GM20431 (cell line): ENCODE data around the gene FCHSD1.
"Not testable (repeated sequence)": the region's sequence is repeated elsewhere in the genome, so short reads cannot be mapped to it uniquely, and the experiment has no call there.

Experiments
- in situ Hi-C: fragments of 300-500 bp; cut with MseI, MboI; formaldehyde crosslinking; loops from one replicate; pipeline ENCODE4 v1.15.0; 2020; ENCODE audit warnings: low sequenced_read_pairs; ENCODE audit not compliant: unreplicated experiment

FCHSD1 gene

GRCh38 chr5:141628175-141628788 is 22.9 kb downstream of the FCHSD1 start:
- in situ Hi-C loops: no loop called here

DNA sequence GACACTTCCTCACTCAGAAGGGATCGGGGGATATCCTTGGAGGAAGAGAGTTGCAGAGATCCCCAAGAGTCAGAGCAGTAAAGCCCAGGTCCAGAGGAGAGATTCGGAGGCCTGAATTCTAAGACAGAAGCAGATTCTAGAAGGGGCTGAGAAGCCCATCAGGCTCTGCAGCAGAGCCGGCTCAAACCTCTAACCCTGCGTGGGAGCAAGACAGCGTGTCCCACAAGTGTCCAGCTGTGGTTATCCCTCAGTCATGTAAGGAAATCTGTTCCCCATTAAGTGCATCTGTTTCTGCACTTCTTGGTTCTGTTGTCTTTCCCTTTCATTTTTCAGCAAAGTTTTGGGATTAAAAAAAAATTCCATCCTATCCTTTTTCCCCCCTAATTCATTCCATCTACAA is 27.6 kb downstream of the FCHSD1 start:
- in situ Hi-C loops: no loop called here

DNA sequence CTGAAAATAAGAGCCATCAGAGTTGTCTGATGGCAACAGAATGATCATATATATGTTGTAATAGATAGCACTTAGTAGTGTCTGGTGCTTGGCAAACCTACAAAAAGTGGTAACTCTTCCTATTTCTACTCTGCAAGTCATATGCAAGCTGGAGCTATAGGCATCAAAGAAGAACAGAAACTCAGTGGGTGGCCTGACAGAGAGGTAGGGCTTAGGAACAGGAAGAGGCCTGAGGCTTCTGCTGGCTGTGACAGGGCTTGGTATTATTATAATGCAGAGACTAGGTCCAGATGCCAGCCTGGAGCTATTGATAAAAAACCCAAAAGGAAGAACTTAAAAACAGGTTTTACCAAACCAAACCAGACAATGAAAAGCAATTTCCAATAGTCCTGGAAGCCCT is 28.0 kb downstream of the FCHSD1 start:
- in situ Hi-C loops: no loop called here

DNA sequence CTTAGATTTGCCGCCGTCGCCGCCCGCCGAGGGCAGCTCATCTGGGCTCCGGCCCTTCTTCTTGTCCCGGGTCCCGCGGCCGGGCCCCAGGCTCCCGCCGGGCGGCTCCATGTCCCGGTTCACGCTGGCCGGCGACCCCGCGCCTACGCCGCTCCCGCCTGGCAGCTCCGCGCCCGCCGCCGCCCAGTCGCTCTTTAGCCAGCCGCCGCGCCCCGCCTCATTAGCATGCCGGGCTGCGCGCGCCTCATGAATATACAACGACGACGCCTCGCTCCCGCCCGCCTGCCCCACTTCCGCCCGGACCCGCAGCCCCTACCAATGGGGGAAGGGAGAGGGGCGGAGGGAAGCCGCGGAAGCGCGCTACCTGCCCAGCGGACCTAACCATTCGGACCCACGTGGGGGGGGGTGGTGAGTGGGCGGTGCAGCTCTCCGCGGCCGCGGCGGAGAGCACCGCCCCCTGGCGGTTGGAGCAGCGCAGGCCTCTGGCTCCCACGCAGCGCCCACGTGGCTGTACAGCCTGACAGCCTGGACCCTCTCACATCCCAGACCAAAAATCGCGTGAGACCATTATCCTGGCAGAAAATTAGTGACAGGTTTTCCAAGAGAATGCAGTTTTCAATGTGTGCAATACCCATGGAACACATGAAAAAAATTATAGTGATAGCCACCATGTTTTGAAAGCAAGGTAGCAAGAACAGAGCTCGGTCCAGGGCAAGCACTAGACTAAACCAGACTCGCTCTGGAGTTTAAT is 32.2 kb downstream of the FCHSD1 start, which contains the start of gene DIAPH1:
DIAPH1 (minus strand) TSS at position 197 of the 751 bp plus-strand sequence; CDS start at position 111, 86 bp downstream.
- in situ Hi-C loops: no loop called here

DNA sequence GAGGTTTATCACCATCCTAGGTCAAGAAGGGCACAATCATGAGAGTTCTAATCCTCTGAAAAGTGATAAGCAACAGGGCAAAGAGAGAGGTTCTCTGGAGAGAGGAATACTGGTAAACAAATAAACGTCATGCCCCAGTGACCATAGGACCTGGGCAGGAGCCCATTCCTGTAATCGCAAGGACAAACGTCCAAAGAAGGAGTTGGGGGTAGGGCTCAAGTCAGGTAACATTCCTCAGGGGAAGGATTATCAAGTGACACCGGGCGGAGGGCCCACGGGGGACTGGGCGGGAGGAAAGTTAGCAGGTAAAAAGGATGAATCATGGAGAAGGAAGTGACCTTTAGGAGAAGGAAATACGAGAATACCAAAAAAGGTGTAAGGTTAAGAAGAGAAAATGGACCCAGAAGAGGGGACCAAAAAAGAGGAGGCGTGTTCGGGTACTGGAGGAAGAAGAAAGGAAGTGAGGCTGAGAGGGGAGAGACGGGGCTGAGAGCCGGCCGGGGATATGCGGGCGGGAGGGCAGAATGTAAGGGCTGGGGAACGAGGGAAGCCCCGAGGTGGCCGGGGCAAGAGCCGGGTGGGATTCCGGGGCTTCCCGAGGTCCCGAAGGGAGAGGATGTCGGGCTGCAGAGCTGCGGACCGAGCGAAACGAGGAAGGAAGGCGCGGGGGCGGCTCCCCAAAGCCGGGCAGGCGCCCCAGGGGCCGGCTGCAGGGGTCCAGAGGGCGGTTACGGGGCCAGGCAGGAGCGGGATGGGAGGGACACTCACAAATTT is 33.0 kb downstream of the FCHSD1 start:
- in situ Hi-C loops: no loop called here

DNA sequence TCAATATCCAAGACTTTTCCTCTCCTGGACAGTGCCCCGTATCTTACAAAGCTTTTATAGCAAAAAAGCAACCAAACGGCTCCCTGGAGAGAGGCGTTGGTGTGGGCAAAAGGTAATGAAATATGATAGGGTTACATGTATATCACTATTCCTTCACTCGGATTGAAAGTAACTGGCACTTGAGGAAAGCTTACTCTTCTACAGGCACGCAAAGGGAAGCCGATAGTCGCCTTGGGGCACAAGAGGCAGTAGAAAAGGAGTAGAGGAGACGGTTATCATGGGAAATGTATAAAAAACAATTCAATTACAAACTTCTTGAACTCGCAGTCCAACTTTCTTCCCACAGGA is 33.6 kb downstream of the FCHSD1 start:
- in situ Hi-C loops: no loop called here

GRCh38 chr5:141617128-141617527 is 34.1 kb downstream of the FCHSD1 start:
- in situ Hi-C loops: no loop called here

GRCh38 chr5:141615991-141616720 is 35.1 kb downstream of the FCHSD1 start:
- in situ Hi-C loops: no loop called here

DNA sequence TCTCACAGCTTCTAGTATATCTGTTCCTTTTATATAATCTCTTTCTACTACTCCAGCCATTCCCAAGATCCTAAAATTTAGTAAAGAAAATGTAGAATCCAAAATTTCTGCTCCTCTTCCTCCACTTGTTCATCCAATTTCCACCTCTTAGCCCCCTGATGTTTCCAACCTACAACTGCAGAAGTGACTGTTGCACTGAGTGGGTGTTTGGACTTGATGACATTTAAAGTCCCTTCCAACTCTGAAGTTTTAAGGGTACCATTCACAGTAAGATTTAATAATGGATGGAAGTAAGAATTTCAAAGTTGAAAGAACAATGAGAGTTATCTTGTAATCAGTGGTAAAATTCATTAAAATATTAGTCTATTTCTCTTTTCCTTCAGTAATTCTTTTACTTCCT is 37.9 kb downstream of the FCHSD1 start:
- in situ Hi-C loops: no loop called here

DNA sequence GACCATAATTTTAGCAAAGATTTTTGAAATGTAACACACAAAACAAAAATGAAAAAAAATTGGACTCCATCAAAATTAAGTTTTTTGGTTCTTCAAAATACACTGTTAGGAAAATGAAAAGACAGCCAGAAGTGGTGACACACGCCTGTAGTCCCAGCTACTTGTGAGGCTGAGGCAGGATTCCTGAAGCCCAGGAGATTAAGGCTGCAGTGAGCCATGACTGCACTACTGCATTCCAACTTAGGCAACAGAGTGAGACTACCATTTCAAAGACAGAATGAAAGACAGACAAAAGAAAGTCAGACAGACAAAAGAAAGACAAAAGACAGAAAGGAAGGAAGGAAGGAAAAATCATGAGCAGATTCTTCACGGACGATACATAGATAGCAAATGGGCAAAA is 39.9 kb downstream of the FCHSD1 start:
- in situ Hi-C loops: no loop called here

GRCh38 chr5:141609921-141610320 is 41.3 kb downstream of the FCHSD1 start:
- in situ Hi-C loops: not testable (repeated sequence)

GRCh38 chr5:141609044-141609443 is 42.2 kb downstream of the FCHSD1 start:
- in situ Hi-C loops: no loop called here

DNA sequence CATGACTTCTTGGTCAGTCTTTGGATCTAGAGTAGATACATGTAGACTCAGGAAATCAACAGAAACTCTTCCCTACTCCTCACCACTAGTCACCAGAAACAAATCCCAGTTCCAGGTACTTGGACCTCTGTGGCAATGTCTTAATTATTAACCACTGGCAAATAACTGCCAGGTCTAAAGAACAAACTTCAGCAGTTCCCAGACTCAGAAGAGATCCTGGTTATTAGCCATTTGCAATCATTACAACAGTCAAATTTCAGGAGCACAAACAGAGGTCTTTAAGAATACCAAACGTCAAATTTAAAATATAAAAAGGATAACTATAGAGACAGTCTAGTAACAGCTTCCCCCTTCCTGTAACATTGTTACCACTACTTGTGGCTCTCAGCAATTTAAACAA is 42.7 kb downstream of the FCHSD1 start:
- in situ Hi-C loops: no loop called here

GRCh38 chr5:141608046-141608445 is 43.2 kb downstream of the FCHSD1 start:
- in situ Hi-C loops: no loop called here

DNA sequence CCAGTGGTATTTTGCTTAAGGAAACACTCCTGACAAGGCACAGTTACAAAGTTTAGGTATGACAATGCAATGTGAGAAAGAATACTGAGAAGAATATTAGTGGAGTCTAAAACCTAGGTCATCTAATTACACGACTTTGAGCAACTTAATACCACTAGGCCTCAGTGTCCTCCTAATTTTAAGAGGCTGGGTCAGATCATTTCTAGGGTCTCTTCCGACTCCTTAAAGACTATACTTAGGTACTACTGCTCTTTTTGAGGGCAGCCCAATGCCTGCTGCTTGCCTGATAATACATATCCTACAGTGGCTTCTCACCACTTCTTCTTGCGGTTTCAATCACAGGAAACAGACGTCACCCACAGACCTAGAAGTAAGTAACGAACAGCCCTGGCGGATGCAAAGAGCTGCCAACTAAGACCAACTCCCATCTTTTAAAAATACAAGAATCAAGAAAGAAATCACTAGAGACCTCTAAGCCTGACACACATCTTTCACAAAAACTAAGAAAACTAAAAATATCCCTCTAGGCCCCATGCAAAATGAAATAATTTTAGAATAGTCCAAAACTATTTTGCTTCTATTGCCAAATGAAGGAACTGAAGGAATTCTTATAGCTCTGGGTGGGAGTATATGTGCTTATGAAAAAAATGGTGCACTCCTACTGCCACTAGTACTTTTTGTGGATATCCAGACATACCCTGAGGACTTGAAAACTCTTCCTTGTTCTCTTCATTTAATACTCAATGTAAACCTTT is 45.5 kb downstream of the FCHSD1 start:
- in situ Hi-C loops: no loop called here

DNA sequence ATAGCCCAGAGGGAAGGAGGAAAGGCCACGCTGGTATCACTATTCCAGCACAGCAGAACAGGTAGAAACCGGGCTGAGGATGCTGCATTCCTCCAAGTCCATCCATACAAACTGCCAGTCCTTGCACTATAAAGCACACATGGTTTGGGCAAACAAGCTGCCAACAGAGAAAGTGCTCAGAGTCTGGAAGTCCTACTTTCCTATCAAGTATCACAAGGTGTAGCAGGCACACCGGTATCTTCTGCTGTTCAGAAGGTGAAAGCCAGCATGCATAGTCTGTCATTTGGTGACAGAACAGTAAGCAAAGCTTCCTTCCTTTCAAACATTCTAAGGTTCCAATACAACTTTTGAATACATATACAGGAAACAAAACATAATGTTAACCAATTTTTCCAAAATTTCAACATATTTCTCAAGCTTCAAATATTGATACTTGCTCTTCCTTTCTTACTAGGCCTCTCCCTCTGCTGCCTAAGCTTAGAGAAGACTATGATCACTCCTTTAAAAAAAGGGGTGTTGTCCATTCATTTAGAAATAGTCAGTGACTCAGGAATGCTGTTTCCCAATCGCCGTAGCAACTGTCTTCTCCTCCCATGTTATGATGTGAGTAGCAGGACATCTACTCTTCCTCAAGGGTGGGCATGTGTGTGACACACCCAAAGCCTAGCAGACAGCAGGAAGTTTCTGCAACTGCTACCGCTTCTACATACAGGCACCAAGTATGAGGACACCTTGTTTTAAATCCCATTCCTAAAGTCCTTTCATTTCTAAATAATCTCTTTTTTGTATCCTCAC is 47.1 kb downstream of the FCHSD1 start:
- in situ Hi-C loops: no loop called here

DNA sequence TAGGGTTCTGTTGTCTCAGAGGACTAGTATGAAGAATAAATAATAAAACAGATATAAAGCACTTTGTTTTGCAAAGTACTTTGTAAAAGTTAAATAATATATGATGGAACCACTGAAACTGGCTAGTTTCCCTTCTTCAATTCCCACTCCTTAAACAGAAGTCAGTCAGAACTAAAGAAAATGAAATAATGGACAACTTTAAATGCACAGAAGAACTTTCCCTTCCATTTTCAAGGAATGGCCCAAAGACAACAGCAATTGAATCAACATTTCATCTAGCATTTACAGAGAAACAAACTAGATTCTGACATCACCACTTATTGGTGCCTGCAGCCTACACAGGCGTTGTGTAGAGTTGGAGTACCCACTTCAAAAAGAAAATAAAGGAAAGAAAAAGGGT is 48.6 kb downstream of the FCHSD1 start:
- in situ Hi-C loops: no loop called here

DNA sequence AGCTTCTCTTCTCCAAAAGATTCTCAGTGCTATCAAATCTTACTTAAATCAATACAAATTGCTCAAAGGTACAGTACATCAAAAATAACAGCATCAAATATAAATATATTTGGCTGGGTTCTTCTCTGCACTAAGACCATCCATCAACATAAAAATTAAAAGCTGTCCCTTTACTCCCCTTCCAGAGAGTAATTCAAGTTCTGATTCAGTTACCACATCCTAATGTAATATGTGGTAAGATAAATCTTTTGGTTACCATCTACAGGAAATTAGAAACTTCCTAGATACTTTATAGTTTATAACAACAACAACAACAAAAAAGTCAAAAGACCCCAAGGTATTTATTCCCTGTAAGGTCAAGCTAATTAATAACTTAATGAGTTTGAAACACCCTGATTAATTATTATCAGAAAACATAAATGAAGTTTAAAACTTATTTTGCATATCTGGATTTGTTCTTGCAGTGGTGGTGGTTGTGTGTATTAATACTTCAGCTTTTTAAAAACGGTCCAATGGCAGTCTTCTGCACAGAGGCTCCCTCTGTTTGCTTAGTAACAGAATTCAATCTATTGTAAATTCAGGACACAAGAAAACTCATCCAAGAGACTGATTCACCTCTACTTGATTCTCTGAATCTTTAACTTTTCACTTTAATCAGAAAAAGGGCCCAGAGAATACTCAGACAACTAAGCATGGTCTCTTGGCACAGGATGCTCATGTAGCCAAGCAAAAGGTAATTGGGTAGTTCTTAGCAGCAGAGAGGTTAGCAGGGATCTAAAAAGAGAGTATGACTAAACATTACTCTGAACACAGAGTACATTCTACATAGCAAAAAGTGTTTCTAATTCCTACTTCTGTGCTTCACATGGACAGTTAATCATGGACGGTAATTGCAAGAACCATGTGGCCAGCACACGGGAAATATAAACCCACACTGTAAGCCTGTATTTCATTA is 52.5 kb downstream of the FCHSD1 start:
- in situ Hi-C loops: no loop called here
